ENCODE results near the gene C1orf159.

GRCh38 chr1:1098681-1099421 is 17.0 kb downstream of the C1orf159 start:
- TF ChIP-seq POLR2A (IDR thresholded peaks at IDR 0.05) (no peak), CTCF (IDR thresholded peaks at IDR 0.05) (no peak)

Measured in right lobe of liver (tissue), 4 donors.